Measurements from ENCODE around the gene ZKSCAN5. TPM values are rescaled to one million over a fixed set of nuclear protein-coding genes. Genes with fewer than 3 reads are reported as not detected.
A peak's percentile ranks its signal among the peaks of the same experiment; 100 is the strongest.

The ZKSCAN5 gene
- total and polyA plus RNA-seq, 2 of the 8 experiments (the other 6 are each of a cell fraction or from before 2014, with no cell fraction given) = 5.3 to 13.5 TPM

DNA sequence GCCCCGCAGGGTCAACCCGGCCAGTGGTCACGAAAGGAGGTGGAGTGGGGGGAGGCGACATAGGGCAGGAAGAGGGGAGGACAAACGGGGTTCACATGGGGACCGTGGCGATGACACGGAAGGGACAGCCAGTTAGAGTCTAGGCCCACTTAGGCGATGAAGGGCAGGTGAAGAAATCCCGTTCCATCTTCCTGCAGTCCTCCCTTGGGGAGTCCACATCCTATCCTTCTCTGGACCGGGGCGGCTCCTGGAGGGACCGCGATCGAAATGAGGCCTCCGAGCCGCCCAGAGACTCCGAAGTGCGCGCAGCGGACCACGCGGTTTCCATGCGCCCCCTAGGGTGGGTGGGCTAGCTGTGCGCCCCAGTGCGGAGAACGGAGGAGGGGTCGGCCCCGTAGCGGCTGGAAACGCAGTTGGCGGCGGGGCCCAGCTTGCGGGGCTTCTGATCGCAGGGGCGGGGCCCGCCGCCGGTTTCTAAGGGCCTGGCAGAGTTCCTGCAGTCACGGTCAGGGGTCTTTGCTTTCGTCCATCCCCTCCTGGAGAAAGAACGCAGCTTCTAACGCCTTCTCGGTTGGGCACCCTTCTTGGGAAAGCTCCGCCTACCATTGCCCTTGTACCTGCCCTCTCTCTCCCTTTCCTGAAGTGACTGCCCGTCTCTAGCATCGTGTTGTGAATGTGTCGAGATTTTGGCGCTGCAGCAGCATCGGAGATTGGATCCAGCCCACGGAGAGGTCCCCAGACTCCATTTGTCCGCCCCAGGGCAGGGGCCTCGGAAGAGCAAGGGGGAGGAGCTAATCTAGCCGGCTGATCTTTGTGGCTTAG is 75.7 kb downstream of the ZKSCAN5 start (continued):
- TF ChIP-seq, protein P1, sequence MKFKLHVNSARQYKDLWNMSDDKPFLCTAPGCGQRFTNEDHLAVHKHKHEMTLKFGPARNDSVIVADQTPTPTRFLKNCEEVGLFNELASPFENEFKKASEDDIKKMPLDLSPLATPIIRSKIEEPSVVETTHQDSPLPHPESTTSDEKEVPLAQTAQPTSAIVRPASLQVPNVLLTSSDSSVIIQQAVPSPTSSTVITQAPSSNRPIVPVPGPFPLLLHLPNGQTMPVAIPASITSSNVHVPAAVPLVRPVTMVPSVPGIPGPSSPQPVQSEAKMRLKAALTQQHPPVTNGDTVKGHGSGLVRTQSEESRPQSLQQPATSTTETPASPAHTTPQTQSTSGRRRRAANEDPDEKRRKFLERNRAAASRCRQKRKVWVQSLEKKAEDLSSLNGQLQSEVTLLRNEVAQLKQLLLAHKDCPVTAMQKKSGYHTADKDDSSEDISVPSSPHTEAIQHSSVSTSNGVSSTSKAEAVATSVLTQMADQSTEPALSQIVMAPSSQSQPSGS (IDR thresholded peaks at IDR 0.05; ENCODE audit: low read length) = no peak
- TF ChIP-seq, protein P2, sequence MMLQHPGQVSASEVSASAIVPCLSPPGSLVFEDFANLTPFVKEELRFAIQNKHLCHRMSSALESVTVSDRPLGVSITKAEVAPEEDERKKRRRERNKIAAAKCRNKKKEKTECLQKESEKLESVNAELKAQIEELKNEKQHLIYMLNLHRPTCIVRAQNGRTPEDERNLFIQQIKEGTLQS (IDR thresholded peaks at IDR 0.05; ENCODE audit: insufficient read depth, low read depth, low read length) = no peak
- no peak for TF ChIP-seq CBX5 (IDR thresholded peaks at IDR 0.05; ENCODE audit: low read depth, low read length)
- TF ChIP-seq POLR2AphosphoS5 (IDR thresholded peaks at IDR 0.05; ENCODE audit: low read depth, low read length) = peak; percentile 77; the same call in 1 of the 2 replicates
- peak; percentile 71 for TF ChIP-seq CREB1 (IDR thresholded peaks at IDR 0.05)
- no peak for TF ChIP-seq CHD1 (IDR thresholded peaks at IDR 0.05; ENCODE audit: low read depth, low read length)
- peak in 1 of 2 experiments; percentile 63; a peak in 1 of 3 replicates for TF ChIP-seq POLR2A (IDR thresholded peaks at IDR 0.05; ENCODE audit: control extremely low read depth in 1 of 2, low read depth in 2 of 2, low read length in 2 of 2)
- TF ChIP-seq TAF7 (optimal IDR thresholded peaks at IDR 0.05; ENCODE audit: borderline replicate concordance, low read depth, low read length) = peak; percentile 50
- TF ChIP-seq CHD2 (IDR thresholded peaks at IDR 0.05; ENCODE audit: low read length) = no peak
- TF ChIP-seq, protein P3, sequence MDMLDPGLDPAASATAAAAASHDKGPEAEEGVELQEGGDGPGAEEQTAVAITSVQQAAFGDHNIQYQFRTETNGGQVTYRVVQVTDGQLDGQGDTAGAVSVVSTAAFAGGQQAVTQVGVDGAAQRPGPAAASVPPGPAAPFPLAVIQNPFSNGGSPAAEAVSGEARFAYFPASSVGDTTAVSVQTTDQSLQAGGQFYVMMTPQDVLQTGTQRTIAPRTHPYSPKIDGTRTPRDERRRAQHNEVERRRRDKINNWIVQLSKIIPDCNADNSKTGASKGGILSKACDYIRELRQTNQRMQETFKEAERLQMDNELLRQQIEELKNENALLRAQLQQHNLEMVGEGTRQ (IDR thresholded peaks at IDR 0.05; ENCODE audit: low read length) = no peak
- no peak for TF ChIP-seq SP4 (IDR thresholded peaks at IDR 0.05; ENCODE audit: low read length)
- no peak for TF ChIP-seq TEAD4 (IDR thresholded peaks at IDR 0.05; ENCODE audit: low read depth, low read length)
- TF ChIP-seq CTBP2 (IDR thresholded peaks at IDR 0.05; ENCODE audit: borderline replicate concordance, insufficient read depth, insufficient read length, low read length) = no peak
- no peak for TF ChIP-seq JUN (IDR thresholded peaks at IDR 0.05; ENCODE audit: low read depth, low read length)
- no peak for TF ChIP-seq SUZ12 (IDR thresholded peaks at IDR 0.05; ENCODE audit: low read length)
- no peak for TF ChIP-seq YY1 (IDR thresholded peaks at IDR 0.05; ENCODE audit: low read depth, low read length)
- no peak for TF ChIP-seq BRCA1 (IDR thresholded peaks at IDR 0.05; ENCODE audit: low read depth, low read length)
- peak; percentile 59 for TF ChIP-seq ASH2L (IDR thresholded peaks at IDR 0.05; ENCODE audit: low read length)
- TF ChIP-seq GABPA (IDR thresholded peaks at IDR 0.05; ENCODE audit: borderline replicate concordance, insufficient read depth, low read length) = peak; percentile 51; the same call in 1 of the 2 replicates
- no peak for TF ChIP-seq RNF2 (IDR thresholded peaks at IDR 0.05; ENCODE audit: borderline replicate concordance, low read depth, low read length, missing control alignments, poor library complexity, severe bottlenecking)
- TF ChIP-seq, protein P4, sequence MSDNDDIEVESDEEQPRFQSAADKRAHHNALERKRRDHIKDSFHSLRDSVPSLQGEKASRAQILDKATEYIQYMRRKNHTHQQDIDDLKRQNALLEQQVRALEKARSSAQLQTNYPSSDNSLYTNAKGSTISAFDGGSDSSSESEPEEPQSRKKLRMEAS (IDR thresholded peaks at IDR 0.05) = peak; percentile 95
